Adrenal gland (tissue), 12 donors: Measurements from ENCODE around the gene PLIN1. TPM values are rescaled to one million over a fixed set of nuclear protein-coding genes. Genes with fewer than 3 reads are reported as not detected.

Experiments used
- DNase-seq, 7 donors: peaks; one replicate each; pipeline ENCODE4 v3.0.0-alpha.2; 2019 to 2020
- H3K27ac ChIP-seq, 5 donors: fragments of 200-600 bp; sonication (generic) in 4 of 5; 1 replicate in 3 of 5; 2 replicates in 2 of 5; pipeline versions ENCODE4 v1.5.1 to v1.8.0; 2016 to 2020; ENCODE audit warnings: mild to moderate bottlenecking in 1 of 5
- H3K27me3 ChIP-seq: fragments of 200-600 bp; 2 replicates; pipeline ENCODE4 v1.8.0; 2021
- H3K36me3 ChIP-seq, 2 donors: fragments of 200-600 bp; replicated peaks in 1 of 2; 1 replicate in 1 of 2; 2 replicates in 1 of 2; pipeline versions ENCODE4 v1.5.1 to v1.8.0; 2018 to 2022
- H3K4me1 ChIP-seq, 2 donors: fragments of 200-600 bp; replicated peaks in 1 of 2; 1 replicate in 1 of 2; 2 replicates in 1 of 2; pipeline versions ENCODE4 v1.5.1 to v1.8.0; 2018 to 2021
- H3K4me3 ChIP-seq, 4 donors: fragments of 200-600 bp; sonication (generic) in 3 of 4; one replicate each; pipeline ENCODE4 v1.5.1; 2016 to 2018
- H3K9me3 ChIP-seq, 3 donors: fragments of 200-600 bp; sonication (generic) in 1 of 3; replicated peaks in 1 of 3; 1 replicate in 2 of 3; 2 replicates in 1 of 3; pipeline versions ENCODE4 v1.5.1 to v1.8.0; 2016 to 2021
- CTCF ChIP-seq, 6 experiments: fragments of 450-650 bp in 4 of 6; fragments of 200-600 bp in 2 of 6; sonication (generic) in 1 of 6; IDR thresholded peaks; 1 replicate in 5 of 6; 2 replicates in 1 of 6; pipeline versions ENCODE4 v1.5.1 to v1.8.0; 2016 to 2021; ENCODE audit warnings: antibody characterized with exemption in 6 of 6, mild to moderate bottlenecking in 2 of 6, moderate library complexity in 1 of 6
- POLR2A ChIP-seq, 2 donors: fragments of 450-650 bp; IDR thresholded peaks; one replicate each; pipeline ENCODE4 v1.6.1; 2017; ENCODE audit warnings: antibody characterized with exemption in 2 of 2, mild to moderate bottlenecking in 2 of 2, moderate library complexity in 1 of 2
- WGBS, 4 donors: extraction: QIAGEN DNeasy Blood & Tissue Kit in 2 of 4; methylation state at CpG; one replicate each; pipeline versions ENCODE4 v1.1.5 to v1.1.7; 2013 to 2017; 5-methylcytosine and 5-hydroxymethylcytosine counted together
- intact Hi-C, 2 donors: fragments of 100-400 bp; cut with DNase I; formaldehyde crosslinking; loops; one replicate each; pipeline versions ENCODE4 v1.14.1 to v1.15.0; 2022 to 2023
- polyA plus RNA-seq, 3 donors: library from polyadenylated mRNA; stranded (reverse); fragments of 200-250 nt in 2 of 3; fragments of 350-450 nt in 1 of 3; fragmentation: Illumina TruSeq in 1 of 3; extraction: RNeasy Lipid Tissue Mini Kit (QIAGEN cat#74804) in 1 of 3; gene quantifications; one replicate each; pipeline ENCODE4 v1.2.3, GENCODE V29; 2013 to 2014
- small RNA-seq, 2 donors: library from RNA; depleted of rRNA; stranded (forward); fragments of <200 nt; gene quantifications; one replicate each; pipeline ENCODE3, GENCODE V24; 2016
- total RNA-seq, 9 donors: library from RNA; depleted of rRNA in 4 of 9; stranded (reverse); fragments of >200 nt in 4 of 9; fragments of 120-200 nt in 1 of 9; fragmentation: NEBNext Ultra II Directional in 1 of 9; extraction: Animal tissue kit (Norgen Biotek cat#: 25700) in 1 of 9; gene quantifications; one replicate each; pipeline versions ENCODE4 v1.1.0 to v1.2.4, GENCODE V29; 2013 to 2023
- donor health status: healthy with polysubstance abuse.
- donor health status: Bipolar disorder and iron deficiency.
- donor health status: DM: yes; HTN: yes; CAD: no.
- donor health status: DM: no; HTN: no; CAD: no.
- donor health status: DM: no; HTN: no; CAD: no.
- donor health status: DM: yes; HTN: yes; CAD: no.

Gene PLIN1
- total and polyA plus RNA-seq, 12 donors = 0.11 to 199 (median 6.3) TPM

- Histone ChIP-seq H3K9me3 (no peaks in the 10 kb centered on the region), H3K4me3 (no peak overlapping the region), H3K36me3 (no peaks in the 10 kb centered on the region), H3K27ac (no peak overlapping the region), H3K4me1 (no peaks in the 10 kb centered on the region), H3K27me3 (no peaks in the 10 kb centered on the region)
- WGBS, 4 donors = 86 to 91% (median 88%) methylated on average over 1 of the region's 1 CpG
- TF ChIP-seq CTCF (IDR thresholded peaks at IDR 0.05) (no peak), POLR2A (IDR thresholded peaks at IDR 0.05) (no peak)
- DNase-seq = no peak
- intact Hi-C loops = no loop called here
Measured at GRCh38 chr15:89615135-89615534, 64.0 kb downstream of the PLIN1 start.

Small RNAs within 50 kb of the gene (small RNA-seq; reads per million reads assigned to genes)
- gene RNU6-132P = 0 reads per million in 2 donors

Other genes with a start within 250 kb of the PLIN1 start
- 1 to 10 TPM in 4 of 9 donors, under 1 TPM in 3, not detected in 2; 0.33 to 3.2 (median 1.1) TPM for gene RHCG, start 182.8 kb downstream of the PLIN1 start, total RNA-seq
- gene RHCG, start 182.8 kb downstream of the PLIN1 start, polyA plus RNA-seq = 1 to 10 TPM in 2 of 3 donors, under 1 TPM in 1; 0.72 to 4.1 (median 3.2) TPM
- gene TICRR, start 103.9 kb downstream of the PLIN1 start, total RNA-seq = 1 to 10 TPM in 1 of 9 donors, under 1 TPM in 7, not detected in 1; 0.12 to 2.4 (median 0.22) TPM
- gene TICRR, start 103.9 kb downstream of the PLIN1 start, polyA plus RNA-seq = under 1 TPM; 0.10 to 0.24 (median 0.16) TPM
- 1 to 10 TPM; 2.2 to 6.6 (median 5.6) TPM for gene KIF7, start 23.9 kb downstream of the PLIN1 start, total RNA-seq
- 1 to 10 TPM; 1.6 to 8.2 (median 5.0) TPM for gene KIF7, start 23.9 kb downstream of the PLIN1 start, polyA plus RNA-seq
- gene PEX11A, start 11.4 kb upstream of the PLIN1 start, total RNA-seq = 10 to 100 TPM in 6 of 9 donors, 1 to 10 TPM in 3; 7.7 to 23.2 (median 14.7) TPM
- gene PEX11A, start 11.4 kb upstream of the PLIN1 start, polyA plus RNA-seq = 10 to 100 TPM in 1 of 3 donors, 1 to 10 TPM in 2; 5.4 to 22.3 (median 6.7) TPM
- under 1 TPM in 5 of 9 donors, not detected in 4; 0.14 to 0.43 (median 0.26) TPM for gene WDR93, start 11.4 kb upstream of the PLIN1 start, total RNA-seq
- gene WDR93, start 11.4 kb upstream of the PLIN1 start, polyA plus RNA-seq = under 1 TPM; 0.37 to 0.40 (median 0.38) TPM
- 1 to 10 TPM; 2.8 to 8.1 (median 5.3) TPM for gene MESP1, start 71.9 kb upstream of the PLIN1 start, total RNA-seq
- 10 to 100 TPM in 1 of 3 donors, 1 to 10 TPM in 1, under 1 TPM in 1; 0.46 to 11.7 (median 4.3) TPM for gene MESP1, start 71.9 kb upstream of the PLIN1 start, polyA plus RNA-seq
- 1 to 10 TPM in 1 of 9 donors, under 1 TPM in 5, not detected in 3; 0.34 to 1.7 (median 0.64) TPM for gene MESP2, start 97.0 kb upstream of the PLIN1 start, total RNA-seq
- gene MESP2, start 97.0 kb upstream of the PLIN1 start, polyA plus RNA-seq = under 1 TPM; 0.37 to 0.57 (median 0.40) TPM
- 10 to 100 TPM in 5 of 9 donors, 1 to 10 TPM in 4; 2.8 to 26.7 (median 14.1) TPM for gene ANPEP, start 135.5 kb upstream of the PLIN1 start, total RNA-seq
- 10 to 100 TPM in 2 of 3 donors, 1 to 10 TPM in 1; 5.5 to 35.8 (median 17.5) TPM for gene ANPEP, start 135.5 kb upstream of the PLIN1 start, polyA plus RNA-seq
- 100 to 1,000 TPM in 1 of 9 donors, 10 to 100 TPM in 8; 45.0 to 110 (median 64.7) TPM for gene AP3S2, start 214.6 kb upstream of the PLIN1 start, total RNA-seq
- gene AP3S2, start 214.6 kb upstream of the PLIN1 start, polyA plus RNA-seq = 10 to 100 TPM; 10.8 to 63.2 (median 18.7) TPM
- 10 to 100 TPM in 6 of 9 donors, 1 to 10 TPM in 3; 5.6 to 18.2 (median 12.3) TPM for gene ARPIN, start 233.6 kb upstream of the PLIN1 start, total RNA-seq
- gene ARPIN, start 233.6 kb upstream of the PLIN1 start, polyA plus RNA-seq = 1 to 10 TPM; 5.6 to 7.5 (median 5.6) TPM